HEK293T (cell line): ENCODE data around the gene SPNS2.

ENCODE experiments used
- CTCF ChIA-PET: fragments of 350-600 bp; formaldehyde crosslinking; extraction: SDS; loops from one replicate; lab custom pipeline; 2021; ENCODE audit warnings: antibody characterized with exemption, inconsistent platforms; lab: Yijun Ruan, JAX
- POLR2A ChIA-PET: fragments of 350-600 bp; formaldehyde crosslinking; extraction: SDS; loops from one replicate; lab custom pipeline; 2020; ENCODE audit warnings: antibody characterized with exemption, inconsistent platforms; lab: Yijun Ruan, JAX
- DNase-seq: peaks from one replicate; pipeline ENCODE4 v3.0.0; 2012; ENCODE audit warnings: mixed read lengths; ENCODE audit errors: extremely low spot score
- ARNT ChIP-seq: fragments of 450-650 bp; IDR thresholded peaks from 2 replicates; pipeline ENCODE4 v1.6.1; 2017; ENCODE audit warnings: mild to moderate bottlenecking
- BHLHE40 ChIP-seq: fragments of 450-650 bp; IDR thresholded peaks from 2 replicates; pipeline ENCODE4 v1.6.1; 2016; ENCODE audit warnings: mild to moderate bottlenecking, moderate library complexity, borderline replicate concordance
- CTBP1 ChIP-seq: fragments of 450-650 bp; IDR thresholded peaks from 2 replicates; pipeline ENCODE4 v1.6.1; 2016; ENCODE audit warnings: borderline replicate concordance
- ELF4 ChIP-seq: fragments of 450-650 bp; IDR thresholded peaks from 2 replicates; pipeline ENCODE4 v1.6.1; 2017; ENCODE audit warnings: antibody characterized with exemption
- FOXA1 ChIP-seq: fragments of 450-650 bp; IDR thresholded peaks from 2 replicates; pipeline ENCODE4 v1.6.1; 2016; ENCODE audit warnings: mild to moderate bottlenecking
- FOXK2 ChIP-seq: fragments of 450-650 bp; IDR thresholded peaks from 2 replicates; pipeline ENCODE4 v1.6.1; 2016; ENCODE audit warnings: mild to moderate bottlenecking
- FOXM1 ChIP-seq: fragments of 450-650 bp; IDR thresholded peaks from 2 replicates; pipeline ENCODE4 v1.6.1; 2017; ENCODE audit warnings: mild to moderate bottlenecking, borderline replicate concordance
- HDGF ChIP-seq: fragments of 450-650 bp; IDR thresholded peaks from 2 replicates; pipeline ENCODE4 v1.6.1; 2017; ENCODE audit warnings: antibody characterized with exemption, borderline replicate concordance
- L3MBTL2 ChIP-seq: fragments of 450-650 bp; conservative IDR thresholded peaks from 2 replicates; pipeline ENCODE4 v1.6.1; 2016; ENCODE audit warnings: mild to moderate bottlenecking
- LEF1 ChIP-seq: fragments of 450-650 bp; IDR thresholded peaks from 2 replicates; pipeline ENCODE4 v1.6.1; 2017; ENCODE audit warnings: mild to moderate bottlenecking, borderline replicate concordance
- NFRKB ChIP-seq: fragments of 450-650 bp; IDR thresholded peaks from 2 replicates; pipeline ENCODE4 v1.6.1; 2016; ENCODE audit warnings: mild to moderate bottlenecking, moderate library complexity
- PKNOX1 ChIP-seq: fragments of 450-650 bp; IDR thresholded peaks from 2 replicates; pipeline ENCODE4 v1.6.1; 2016
- SP1 ChIP-seq: fragments of 450-650 bp; IDR thresholded peaks from 2 replicates; pipeline ENCODE4 v1.6.1; 2017
- SUZ12 ChIP-seq: fragments of 450-650 bp; IDR thresholded peaks from 2 replicates; pipeline ENCODE4 v1.6.1; 2016; ENCODE audit warnings: mild to moderate bottlenecking
- TARDBP ChIP-seq: fragments of 450-650 bp; IDR thresholded peaks from 2 replicates; pipeline ENCODE4 v1.6.1; 2016
- ZNF384 ChIP-seq: fragments of 450-650 bp; IDR thresholded peaks from 2 replicates; pipeline ENCODE4 v1.6.1; 2016

SPNS2 gene

GRCh38 chr17:4514779-4515178 lies 16.1 kb downstream of the SPNS2 start:
- ChIA-PET POLR2A (interaction anchor here (1.1 kb wide), 1 partner anchor 14 kb away, joined by 3 read pairs; no protein-coding TSS in a partner anchor), CTCF (no interaction called here)
- DNase-seq, result no peak
- TF ChIP-seq PKNOX1, result no peak
- no peak for TF ChIP-seq NFRKB
- no peak for TF ChIP-seq HDGF
- TF ChIP-seq TARDBP, result no peak
- no peak for TF ChIP-seq LEF1
- TF ChIP-seq ZNF384, result no peak
- TF ChIP-seq FOXA1, result no peak
- no peak for TF ChIP-seq FOXK2
- TF ChIP-seq L3MBTL2, result no peak
- TF ChIP-seq ARNT, result no peak
- TF ChIP-seq SP1, result no peak
- no peak for TF ChIP-seq ELF4
- TF ChIP-seq FOXM1, result no peak
- TF ChIP-seq SUZ12, result no peak
- TF ChIP-seq BHLHE40, result no peak
- TF ChIP-seq CTBP1, result no peak

GRCh38 chr17:4515501-4515900 lies 16.8 kb downstream of the SPNS2 start:
- no peak for TF ChIP-seq L3MBTL2
- no peak for TF ChIP-seq TARDBP
- TF ChIP-seq CTBP1, result no peak
- TF ChIP-seq SP1, result no peak
- TF ChIP-seq BHLHE40, result no peak
- TF ChIP-seq ZNF384, result no peak
- no peak for TF ChIP-seq NFRKB
- TF ChIP-seq HDGF, result no peak
- TF ChIP-seq ELF4, result no peak
- TF ChIP-seq PKNOX1, result no peak
- TF ChIP-seq FOXM1, result no peak
- no peak for TF ChIP-seq FOXA1
- CTCF ChIA-PET, result no interaction called here
- no peak for DNase-seq
- POLR2A ChIA-PET, result no interaction called here

- no peak for DNase-seq
- ChIA-PET POLR2A (no interaction called here), CTCF (no interaction called here)
- no peak for TF ChIP-seq LEF1
- TF ChIP-seq HDGF, result no peak
- no peak for TF ChIP-seq FOXK2
- TF ChIP-seq NFRKB, result no peak
- no peak for TF ChIP-seq ZNF384
- no peak for TF ChIP-seq TARDBP
- TF ChIP-seq PKNOX1, result no peak
These were observed 18.1 kb downstream of the SPNS2 start for GRCh38 chr17:4516735-4517134.

- TF ChIP-seq BHLHE40 (no peak), CTBP1 (no peak), FOXA1 (no peak), SP1 (no peak), HDGF (no peak), L3MBTL2 (no peak), PKNOX1 (no peak), SUZ12 (no peak)
- POLR2A ChIA-PET, result no interaction called here
- no peak for DNase-seq
- CTCF ChIA-PET, result no interaction called here
These were observed 20.2 kb downstream of the SPNS2 start for GRCh38 chr17:4518901-4519300.

- ChIA-PET CTCF (no interaction called here), POLR2A (no interaction called here)
- TF ChIP-seq SP1 (no peak), FOXA1 (no peak), L3MBTL2 (no peak), ELF4 (no peak), PKNOX1 (no peak), CTBP1 (no peak), BHLHE40 (no peak), TARDBP (no peak), ZNF384 (no peak), FOXM1 (no peak), HDGF (no peak), ARNT (no peak), LEF1 (no peak), SUZ12 (no peak), NFRKB (no peak), FOXK2 (no peak)
- no peak for DNase-seq
These were observed 20.7 kb downstream of the SPNS2 start for GRCh38 chr17:4519361-4519788.
